ENCODE results near the gene BCAN. TPM values are rescaled to one million over a fixed set of nuclear protein-coding genes. Genes with fewer than 3 reads are reported as not detected.

Gene BCAN
- total RNA-seq, 1 experiment from 2014 or later = not detected

DNA sequence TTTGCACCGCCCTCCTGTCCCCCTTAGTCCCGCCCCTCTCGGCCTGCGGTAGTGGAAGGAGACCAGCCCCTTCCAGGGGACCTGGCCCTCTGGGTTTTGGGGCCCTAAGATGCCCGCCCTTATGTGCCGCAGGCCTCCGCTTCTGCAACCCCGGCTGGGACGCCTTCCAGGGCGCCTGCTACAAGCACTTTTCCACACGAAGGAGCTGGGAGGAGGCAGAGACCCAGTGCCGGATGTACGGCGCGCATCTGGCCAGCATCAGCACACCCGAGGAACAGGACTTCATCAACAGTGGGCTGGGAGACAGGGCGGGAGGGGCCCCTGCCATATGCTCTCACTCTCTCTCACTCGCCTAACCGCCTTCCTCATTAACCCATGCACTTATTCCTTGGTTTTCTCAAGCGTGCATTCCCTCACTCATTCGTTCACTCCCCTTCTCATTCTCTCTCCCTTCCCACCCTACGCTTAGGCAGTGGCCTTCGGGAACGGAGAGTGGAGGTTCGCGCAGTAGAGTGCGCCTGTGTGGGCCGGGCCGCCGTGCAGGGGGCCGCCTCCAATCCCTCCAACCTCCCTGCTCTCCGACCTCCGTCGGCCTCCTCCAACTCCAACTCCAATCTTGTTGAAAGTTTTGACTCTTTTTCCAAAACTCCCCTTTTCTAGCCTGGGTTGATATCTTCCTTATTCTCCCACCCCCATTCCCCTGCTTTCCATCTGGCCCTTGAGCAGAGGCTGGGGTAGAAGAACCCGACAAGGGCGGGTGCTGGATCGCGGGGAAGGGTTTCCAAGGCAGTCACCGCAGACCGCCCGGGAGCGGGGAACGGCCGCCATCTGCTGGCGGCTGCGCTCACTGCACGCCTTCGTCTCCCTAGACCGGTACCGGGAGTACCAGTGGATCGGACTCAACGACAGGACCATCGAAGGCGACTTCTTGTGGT is 15.2 kb downstream of the BCAN start:
- Histone ChIP-seq H3K4me1 (replicated peaks) (peaks cover 39% of the 10 kb centered on the region), H3K27ac (no peak overlapping the region), H3K9me3 (replicated peaks) (no peaks in the 10 kb centered on the region), H3K36me3 (no peaks in the 10 kb centered on the region), H3K27me3 (replicated peaks) (peaks cover 29% of the 10 kb centered on the region), H3K4me3 (no peak overlapping the region)
- peak; percentile 58 to 74 for DNase-seq (ENCODE audit: low read depth in 1 of 2, low spot score in 2 of 2)

DNA sequence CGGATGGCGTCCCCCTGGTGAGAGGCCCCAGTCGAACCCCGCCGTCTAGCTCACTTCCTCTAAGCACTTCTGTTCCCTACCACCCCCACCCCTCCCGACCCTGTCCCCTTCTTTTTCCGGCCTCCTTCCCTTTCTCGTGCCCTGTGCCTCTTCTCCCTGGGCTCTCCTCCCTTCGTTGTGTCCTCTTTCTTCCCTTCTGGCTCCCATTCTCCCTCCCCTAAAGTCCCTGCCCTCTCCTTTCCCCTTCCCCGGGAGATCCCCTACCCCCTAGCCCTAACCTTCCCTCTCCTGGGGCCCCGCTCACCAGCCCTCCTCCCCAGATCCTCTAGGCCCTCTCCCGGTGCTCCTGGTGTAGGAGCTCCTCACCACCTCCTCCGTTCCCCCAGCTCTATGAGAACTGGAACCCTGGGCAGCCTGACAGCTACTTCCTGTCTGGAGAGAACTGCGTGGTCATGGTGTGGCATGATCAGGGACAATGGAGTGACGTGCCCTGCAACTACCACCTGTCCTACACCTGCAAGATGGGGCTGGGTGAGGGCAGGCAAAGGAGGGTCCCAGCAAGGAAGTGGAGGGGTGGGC is 15.9 kb downstream of the BCAN start:
- peaks cover 29% of the 10 kb centered on the region for H3K27me3 ChIP-seq (replicated peaks)
- DNase-seq (ENCODE audit: low read depth in 1 of 2, low spot score in 2 of 2) = peak in 1 of 2 experiments; percentile 18
- peaks cover 46% of the 10 kb centered on the region for H3K4me1 ChIP-seq (replicated peaks)
- no peaks in the 10 kb centered on the region for H3K36me3 ChIP-seq
- no peak overlapping the region for H3K4me3 ChIP-seq
- H3K27ac ChIP-seq = no peak overlapping the region
- no peaks in the 10 kb centered on the region for H3K9me3 ChIP-seq (replicated peaks)

DNA sequence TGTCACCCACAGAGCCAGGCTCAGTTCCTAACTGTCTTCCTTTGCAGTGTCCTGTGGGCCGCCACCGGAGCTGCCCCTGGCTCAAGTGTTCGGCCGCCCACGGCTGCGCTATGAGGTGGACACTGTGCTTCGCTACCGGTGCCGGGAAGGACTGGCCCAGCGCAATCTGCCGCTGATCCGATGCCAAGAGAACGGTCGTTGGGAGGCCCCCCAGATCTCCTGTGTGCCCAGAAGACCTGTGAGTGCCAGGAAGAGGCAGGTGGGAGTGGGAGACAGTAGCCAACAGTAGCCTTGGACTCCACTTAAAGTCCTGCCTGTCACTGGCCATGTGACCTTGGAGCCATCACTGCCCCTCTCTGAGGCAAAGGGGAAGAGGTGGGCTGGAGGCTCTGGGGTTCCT is 16.6 kb downstream of the BCAN start:
- no peak overlapping the region for H3K27ac ChIP-seq
- H3K4me1 ChIP-seq (replicated peaks) = peaks cover 53% of the 10 kb centered on the region
- DNase-seq (ENCODE audit: low read depth in 1 of 2, low spot score in 2 of 2) = no peak
- H3K9me3 ChIP-seq (replicated peaks) = no peaks in the 10 kb centered on the region
- no peaks in the 10 kb centered on the region for H3K36me3 ChIP-seq
- H3K27me3 ChIP-seq (replicated peaks) = peaks cover 29% of the 10 kb centered on the region
- no peak overlapping the region for H3K4me3 ChIP-seq

DNA sequence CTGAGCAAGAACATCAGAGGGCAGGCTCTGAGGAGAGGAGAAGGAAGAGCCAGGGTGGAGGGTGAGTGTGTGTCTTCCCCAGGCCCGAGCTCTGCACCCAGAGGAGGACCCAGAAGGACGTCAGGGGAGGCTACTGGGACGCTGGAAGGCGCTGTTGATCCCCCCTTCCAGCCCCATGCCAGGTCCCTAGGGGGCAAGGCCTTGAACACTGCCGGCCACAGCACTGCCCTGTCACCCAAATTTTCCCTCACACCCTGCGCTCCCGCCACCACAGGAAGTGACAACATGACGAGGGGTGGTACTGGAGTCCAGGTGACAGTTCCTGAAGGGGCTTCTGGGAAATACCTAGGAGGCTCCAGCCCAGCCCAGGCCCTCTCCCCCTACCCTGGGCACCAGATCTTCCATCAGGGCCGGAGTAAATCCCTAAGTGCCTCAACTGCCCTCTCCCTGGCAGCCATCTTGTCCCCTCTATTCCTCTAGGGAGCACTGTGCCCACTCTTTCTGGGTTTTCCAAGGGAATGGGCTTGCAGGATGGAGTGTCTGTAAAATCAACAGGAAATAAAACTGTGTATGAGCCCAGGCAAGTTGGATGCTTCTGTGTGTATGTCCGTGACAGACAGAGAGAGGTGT is 17.1 kb downstream of the BCAN start:
- Histone ChIP-seq H3K4me3 (no peak overlapping the region), H3K27ac (no peak overlapping the region), H3K9me3 (replicated peaks) (no peaks in the 10 kb centered on the region), H3K4me1 (replicated peaks) (peaks cover 58% of the 10 kb centered on the region), H3K27me3 (replicated peaks) (peaks cover 27% of the 10 kb centered on the region), H3K36me3 (no peaks in the 10 kb centered on the region)
- DNase-seq (ENCODE audit: low read depth in 1 of 2, low spot score in 2 of 2) = no peak

DNA sequence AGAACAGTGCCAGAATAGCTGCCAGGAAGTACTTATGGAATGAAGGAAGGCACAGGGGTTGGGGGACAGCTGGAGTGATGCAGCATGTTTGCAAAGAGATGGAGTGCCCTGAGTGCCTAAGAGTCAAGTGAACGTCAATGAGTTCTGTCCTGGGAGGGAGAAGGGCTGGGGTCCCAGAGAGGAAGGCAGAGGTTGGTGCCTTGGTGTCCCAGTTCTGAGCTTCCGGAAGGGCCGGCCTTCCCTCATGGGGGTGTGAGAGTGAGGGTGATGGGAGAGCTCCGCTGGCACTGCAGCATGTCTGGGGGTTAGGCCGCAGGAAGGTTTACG is 17.7 kb downstream of the BCAN start:
- no peak overlapping the region for H3K27ac ChIP-seq
- peaks cover 64% of the 10 kb centered on the region for H3K4me1 ChIP-seq (replicated peaks)
- no peaks in the 10 kb centered on the region for H3K9me3 ChIP-seq (replicated peaks)
- no peak overlapping the region for H3K4me3 ChIP-seq
- H3K27me3 ChIP-seq (replicated peaks) = peaks cover 24% of the 10 kb centered on the region
- no peaks in the 10 kb centered on the region for H3K36me3 ChIP-seq
- DNase-seq (ENCODE audit: low read depth in 1 of 2, low spot score in 2 of 2) = no peak

DNA sequence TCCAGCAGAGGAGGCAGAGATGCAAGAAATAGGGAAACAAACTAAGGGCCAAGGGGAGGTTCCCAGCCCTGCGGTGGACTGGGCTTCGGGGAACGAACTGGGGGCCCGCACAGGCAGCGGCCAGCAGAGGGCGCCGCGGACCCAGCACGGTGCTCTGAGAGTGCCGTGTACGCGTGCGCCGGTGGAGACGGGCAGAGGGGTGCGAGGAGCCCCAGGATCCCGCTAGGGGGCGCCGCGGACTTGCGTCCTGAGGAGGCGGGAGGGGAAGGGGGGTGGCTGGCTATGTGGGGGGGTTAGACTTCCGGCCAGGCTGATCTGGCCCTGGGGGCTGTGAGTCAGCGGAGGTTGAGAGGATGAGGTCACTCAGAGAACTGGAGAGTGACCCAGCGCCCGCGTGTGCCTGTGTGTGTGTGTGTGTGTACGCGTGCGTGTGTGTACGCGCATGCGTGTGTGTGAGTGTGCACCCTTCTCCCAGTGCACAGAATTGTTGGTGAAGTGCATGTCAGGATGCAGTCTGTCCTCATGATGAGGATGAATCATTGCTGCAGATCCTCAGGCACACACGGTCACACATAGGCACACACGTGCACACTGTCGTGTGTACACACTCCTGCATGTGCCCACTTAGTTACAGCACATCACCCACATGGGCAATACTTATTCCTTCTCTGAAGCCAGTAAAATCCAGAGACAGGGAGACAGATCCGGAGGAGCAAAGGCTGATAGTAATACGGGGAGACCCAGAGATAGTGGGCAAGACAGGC is 18.3 kb downstream of the BCAN start:
- Histone ChIP-seq H3K4me1 (replicated peaks) (peaks cover 70% of the 10 kb centered on the region), H3K27ac (peak overlapping the region; percentile 51), H3K36me3 (no peaks in the 10 kb centered on the region), H3K9me3 (replicated peaks) (no peaks in the 10 kb centered on the region), H3K27me3 (replicated peaks) (peaks cover 21% of the 10 kb centered on the region), H3K4me3 (no peak overlapping the region)
- peak; percentile 97 to 99 for DNase-seq (ENCODE audit: low read depth in 1 of 2, low spot score in 2 of 2)

DNA sequence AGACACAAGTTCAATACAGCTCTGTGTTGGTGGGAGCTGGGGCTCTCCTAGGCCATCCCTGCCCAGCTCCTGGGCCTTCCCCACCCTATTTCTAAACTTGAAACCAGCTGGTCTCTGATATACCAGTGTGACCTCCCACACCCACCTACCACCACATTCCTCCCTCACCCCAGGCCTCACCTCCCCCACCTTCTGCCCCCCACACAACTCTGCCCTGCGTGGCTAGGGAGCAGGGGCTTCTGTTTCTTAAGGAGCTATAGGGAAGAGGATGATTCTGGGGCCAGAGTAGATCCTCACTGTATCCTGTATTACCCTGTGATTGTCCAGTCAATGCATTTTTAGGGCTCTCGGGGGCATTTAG is 18.8 kb downstream of the BCAN start:
- Histone ChIP-seq H3K4me3 (no peak overlapping the region), H3K9me3 (replicated peaks) (no peaks in the 10 kb centered on the region), H3K4me1 (replicated peaks) (peaks cover 75% of the 10 kb centered on the region), H3K27ac (peak overlapping the region; percentile 51), H3K36me3 (no peaks in the 10 kb centered on the region), H3K27me3 (replicated peaks) (peaks cover 17% of the 10 kb centered on the region)
- no peak for DNase-seq (ENCODE audit: low read depth in 1 of 2, low spot score in 2 of 2)

DNA sequence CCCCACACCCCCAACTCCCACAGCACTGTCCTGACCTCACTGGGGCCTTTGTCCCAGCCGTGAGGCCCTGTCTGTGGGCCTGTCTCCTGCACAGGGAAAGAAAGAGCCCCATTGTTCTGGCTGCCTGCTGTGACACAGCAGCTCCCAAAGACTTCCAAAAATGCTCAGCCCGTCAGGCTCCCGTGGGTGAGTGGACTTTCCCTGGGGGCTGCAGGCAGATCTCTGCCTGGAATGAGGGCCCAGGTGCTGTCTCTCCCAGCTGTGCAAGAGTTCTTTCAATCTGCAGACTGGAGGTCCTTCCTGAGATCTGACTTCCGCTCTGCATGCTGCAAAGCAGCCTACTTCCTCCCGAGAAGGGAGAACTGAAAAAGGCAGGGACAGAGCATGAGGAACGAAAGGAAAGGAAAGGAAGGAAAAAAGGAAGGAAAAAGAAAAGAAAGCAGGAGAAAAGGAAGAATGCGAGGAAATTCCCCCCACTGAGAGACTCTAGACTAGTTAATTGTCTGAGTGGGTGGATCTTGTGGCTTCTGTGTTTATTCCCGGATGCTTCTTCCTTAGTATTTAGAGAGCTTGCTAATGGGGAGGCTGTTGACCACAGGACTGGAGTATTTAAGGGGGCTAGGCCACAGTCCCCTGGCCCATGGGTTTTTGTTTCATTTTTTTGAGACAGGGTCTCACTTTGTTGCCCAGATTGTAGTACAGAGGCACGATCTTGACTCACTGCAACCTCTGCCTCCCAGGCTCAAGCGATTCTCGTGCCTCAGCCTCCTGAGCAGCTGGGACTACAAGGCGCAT is 20.3 kb downstream of the BCAN start:
- no peaks in the 10 kb centered on the region for H3K36me3 ChIP-seq
- peaks cover 84% of the 10 kb centered on the region for H3K4me1 ChIP-seq (replicated peaks)
- H3K4me3 ChIP-seq = no peak overlapping the region
- H3K9me3 ChIP-seq (replicated peaks) = no peaks in the 10 kb centered on the region
- peak in 1 of 2 experiments; percentile 69 for DNase-seq (ENCODE audit: low read depth in 1 of 2, low spot score in 2 of 2)
- H3K27me3 ChIP-seq (replicated peaks) = peaks cover 2% of the 10 kb centered on the region
- peak overlapping the region; percentile 87 for H3K27ac ChIP-seq

DNA sequence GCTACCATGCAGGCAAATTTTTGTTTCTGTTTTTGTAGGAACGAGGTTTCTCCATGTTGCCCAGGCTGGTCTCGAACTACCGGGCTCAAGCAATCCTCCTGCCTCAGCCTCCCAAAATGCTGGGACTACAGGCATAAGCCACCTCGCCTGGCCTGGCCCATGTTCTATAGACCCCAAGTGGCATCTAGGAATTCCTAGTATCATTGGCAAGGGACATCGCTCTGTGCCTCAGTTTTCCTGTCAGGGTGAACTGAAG is 20.8 kb downstream of the BCAN start:
- H3K9me3 ChIP-seq (replicated peaks) = no peaks in the 10 kb centered on the region
- H3K27me3 ChIP-seq (replicated peaks) = no peaks in the 10 kb centered on the region
- H3K4me1 ChIP-seq (replicated peaks) = peaks cover 83% of the 10 kb centered on the region
- H3K4me3 ChIP-seq = no peak overlapping the region
- no peak for DNase-seq (ENCODE audit: low read depth in 1 of 2, low spot score in 2 of 2)
- no peaks in the 10 kb centered on the region for H3K36me3 ChIP-seq
- H3K27ac ChIP-seq = peak overlapping the region; percentile 87

DNA sequence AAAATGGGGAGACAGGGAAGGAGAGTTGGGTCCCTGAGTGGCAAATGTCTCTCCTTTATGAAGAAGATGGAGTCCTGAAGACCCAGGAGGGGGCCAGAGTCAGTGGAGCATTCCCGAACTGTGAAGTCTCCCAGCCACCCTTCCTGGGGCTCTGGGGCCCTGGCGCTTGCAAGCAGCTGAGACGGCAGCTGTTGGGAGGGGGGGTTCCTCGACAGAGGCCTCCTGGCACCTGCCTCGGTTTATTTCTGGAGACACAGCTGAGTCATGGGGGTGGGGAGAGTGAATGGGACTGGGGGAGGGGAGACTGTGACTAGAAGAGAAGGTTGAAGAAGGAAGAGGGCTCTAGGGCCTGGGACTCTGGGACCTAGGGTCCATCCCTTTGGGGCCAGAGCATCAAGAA is 21.3 kb downstream of the BCAN start:
- DNase-seq (ENCODE audit: low read depth in 1 of 2, low spot score in 2 of 2) = no peak
- Histone ChIP-seq H3K27me3 (replicated peaks) (no peaks in the 10 kb centered on the region), H3K27ac (peak overlapping the region; percentile 87), H3K4me1 (replicated peaks) (peaks cover 86% of the 10 kb centered on the region), H3K9me3 (replicated peaks) (no peaks in the 10 kb centered on the region), H3K36me3 (no peaks in the 10 kb centered on the region), H3K4me3 (no peak overlapping the region)

DNA sequence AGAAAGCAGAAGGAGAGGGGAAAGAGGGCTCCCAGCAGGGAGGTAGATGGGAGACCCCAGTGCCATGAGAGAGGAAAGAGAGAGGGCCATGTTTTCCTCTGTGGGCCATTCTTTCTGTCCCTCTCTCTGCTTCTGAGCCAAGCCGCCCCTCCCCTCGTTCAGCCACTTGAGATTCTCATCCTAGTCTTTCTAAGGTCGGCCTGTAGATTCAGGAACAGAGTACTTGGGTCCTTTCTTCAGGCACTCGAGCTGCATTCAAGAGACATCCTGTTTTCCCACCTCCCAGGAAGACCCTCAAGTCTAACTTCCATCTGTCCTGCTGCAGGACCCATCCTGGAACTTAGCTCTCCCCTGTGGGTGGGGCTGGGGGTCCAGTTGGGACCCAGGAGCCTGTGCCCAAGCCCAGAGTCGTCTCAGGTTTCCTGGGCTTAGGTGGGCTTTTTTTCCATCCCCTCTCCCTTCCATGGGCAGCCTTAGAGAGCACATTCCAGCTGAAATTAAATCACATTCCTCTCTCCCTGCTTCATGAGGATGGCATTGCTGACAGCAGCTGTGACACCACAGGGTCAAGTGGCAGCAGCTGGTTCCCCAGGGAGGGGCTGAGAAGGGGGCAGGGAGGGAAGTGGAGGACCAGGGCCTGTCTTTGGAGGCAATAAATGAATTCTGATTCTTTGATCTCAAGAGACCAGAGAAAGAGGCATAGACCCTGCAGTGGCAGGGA is 22.3 kb downstream of the BCAN start:
- no peaks in the 10 kb centered on the region for H3K9me3 ChIP-seq (replicated peaks)
- H3K27me3 ChIP-seq (replicated peaks) = no peaks in the 10 kb centered on the region
- DNase-seq (ENCODE audit: low read depth in 1 of 2, low spot score in 2 of 2) = peak; percentile 82 to 83
- peaks cover 86% of the 10 kb centered on the region for H3K4me1 ChIP-seq (replicated peaks)
- no peak overlapping the region for H3K4me3 ChIP-seq
- H3K27ac ChIP-seq = peak overlapping the region; percentile 87
- H3K36me3 ChIP-seq = no peaks in the 10 kb centered on the region

DNA sequence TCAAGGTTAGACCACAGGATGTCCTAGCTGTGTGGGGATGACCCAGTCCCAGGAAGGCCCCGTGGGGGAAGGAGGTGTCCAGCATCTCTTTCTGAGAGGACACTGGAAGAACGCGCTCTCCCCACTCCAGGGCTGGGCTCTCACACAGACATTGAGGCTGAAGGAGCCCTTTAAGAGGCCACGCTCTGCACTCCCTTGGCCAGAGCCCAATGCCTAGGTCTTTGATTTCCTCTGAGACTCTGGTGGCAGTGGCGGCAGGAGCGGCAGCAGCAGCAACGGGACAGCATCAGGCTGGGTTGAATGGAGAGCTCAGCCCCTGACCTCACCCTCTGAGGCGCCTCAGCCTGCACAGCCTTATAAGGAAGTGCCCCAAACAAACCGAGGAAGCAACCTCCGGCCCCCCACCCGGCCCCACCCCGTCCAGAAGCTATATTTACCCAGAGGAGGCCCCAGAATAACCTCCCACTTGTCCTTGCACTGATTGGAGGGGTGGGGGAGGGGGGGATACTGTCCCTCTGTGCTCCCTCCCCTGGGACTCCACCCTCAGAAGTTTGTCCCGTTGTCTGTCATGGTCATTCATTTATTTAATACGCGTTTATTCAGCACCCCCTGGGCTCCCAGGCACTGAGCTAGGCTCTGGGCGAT is 23.0 kb downstream of the BCAN start:
- Histone ChIP-seq H3K4me1 (replicated peaks) (peaks cover 80% of the 10 kb centered on the region), H3K9me3 (replicated peaks) (no peaks in the 10 kb centered on the region), H3K27me3 (replicated peaks) (no peaks in the 10 kb centered on the region), H3K4me3 (no peak overlapping the region), H3K36me3 (no peaks in the 10 kb centered on the region; the same call in 1 of the 2 replicates), H3K27ac (peak overlapping the region; percentile 87)
- peak; percentile 57 to 80 for DNase-seq (ENCODE audit: low read depth in 1 of 2, low spot score in 2 of 2)
